ENCODE measurements around the gene DYRK1B.

GRCh38 chr19:39809368-39809767 lies 24.6 kb downstream of the DYRK1B start:
- TF ChIP-seq CTCF (IDR thresholded peaks at IDR 0.05; ENCODE audit: low read depth, low read length), result no peak
- TF ChIP-seq POLR2A (IDR thresholded peaks at IDR 0.05; ENCODE audit: extremely low read depth, insufficient read length), result no peak
- TF ChIP-seq MAX (IDR thresholded peaks at IDR 0.05; ENCODE audit: low read depth, low read length), result no peak

Data from NB4 (cell line).